Thyroid gland (tissue), 4 donors: Measurements from ENCODE around the gene LAMA4. TPM values are rescaled to one million over a fixed set of nuclear protein-coding genes. Genes with fewer than 3 reads are reported as not detected.
A peak's percentile ranks its signal among the peaks of the same experiment; 100 is the strongest.

Experiments used
- DNase-seq, 2 donors: peaks; one replicate each; pipeline ENCODE4 v3.0.0-alpha.2; 2019
- H3K27ac ChIP-seq, 3 donors: fragments of 200-600 bp; sonication (generic); 1 replicate in 2 of 3; 2 replicates in 1 of 3; pipeline ENCODE4 v1.5.1; 2016 to 2019; ENCODE audit warnings: mild to moderate bottlenecking in 1 of 3, moderate library complexity in 1 of 3
- H3K27me3 ChIP-seq: fragments of 200-600 bp; sonication (generic); one replicate; pipeline ENCODE4 v1.5.1; 2019
- H3K36me3 ChIP-seq, 2 donors: fragments of 200-600 bp; sonication (generic); one replicate each; pipeline ENCODE4 v1.5.1; 2016 to 2019
- H3K4me1 ChIP-seq, 2 donors: fragments of 200-600 bp; sonication (generic); one replicate each; pipeline ENCODE4 v1.5.1; 2017 to 2019
- H3K4me3 ChIP-seq, 3 donors: fragments of 200-600 bp; sonication (generic); replicated peaks in 1 of 3; 1 replicate in 2 of 3; 2 replicates in 1 of 3; pipeline ENCODE4 v1.5.1; 2016; ENCODE audit warnings: mild to moderate bottlenecking in 1 of 3
- H3K9me3 ChIP-seq: fragments of 200-600 bp; sonication (generic); one replicate; pipeline ENCODE4 v1.5.1; 2017
- POLR2A ChIP-seq, 2 donors: fragments of 450-650 bp; IDR thresholded peaks; one replicate each; pipeline ENCODE4 v1.6.1; 2017; ENCODE audit warnings: antibody characterized with exemption in 2 of 2, mild to moderate bottlenecking in 2 of 2, moderate library complexity in 1 of 2
- WGBS, 2 donors: methylation state at CpG; one replicate each; pipeline ENCODE4 v1.1.5; 2017; 5-methylcytosine and 5-hydroxymethylcytosine counted together
- intact Hi-C: fragments of 100-400 bp; cut with DNase I; formaldehyde crosslinking; loops from one replicate; pipeline ENCODE4 v1.15.1; 2023
- total RNA-seq, 4 donors: library from RNA; depleted of rRNA; stranded (reverse); fragments of >200 nt; gene quantifications; one replicate each; pipeline ENCODE4 v1.2.3, GENCODE V29; 2016
- TF ChIP-seq, protein P1 (sequence below), 6 experiments: fragments of 200-600 bp in 3 of 6; fragments of 450-650 bp in 3 of 6; sonication (generic) in 3 of 6; IDR thresholded peaks; one replicate each; pipeline ENCODE4 v1.5.1; 2016 to 2019; ENCODE audit warnings: antibody characterized with exemption in 6 of 6, mild to moderate bottlenecking in 2 of 6, inconsistent platforms in 1 of 6, moderate library complexity in 1 of 6

Gene LAMA4
- total RNA-seq, 4 donors from 2014 or later: 29.9 to 40.0 (median 35.3) TPM

DNA sequence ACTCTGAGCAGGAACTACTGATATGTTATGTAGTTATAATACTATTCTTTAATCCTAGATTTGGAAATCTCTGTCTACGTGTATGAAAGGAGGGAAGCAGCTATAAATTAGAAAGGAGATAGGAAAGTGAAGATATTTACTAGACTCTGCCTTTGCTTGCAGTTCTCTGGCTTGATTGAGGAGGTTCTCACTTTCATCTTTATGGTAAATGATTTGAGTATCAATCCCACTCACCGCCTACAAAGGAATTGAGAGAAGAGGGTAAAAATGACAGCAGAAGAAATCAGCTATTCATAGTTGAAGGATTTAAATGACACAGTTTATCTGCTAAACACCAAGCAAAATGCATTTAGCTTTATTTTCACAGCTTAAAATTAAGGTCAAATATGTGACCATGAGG lies 99.7 kb downstream of the LAMA4 start:
- Histone ChIP-seq H3K36me3 (no peaks in the 10 kb centered on the region), H3K27ac (no peak overlapping the region), H3K4me1 (no peaks in the 10 kb centered on the region), H3K9me3 (no peaks in the 10 kb centered on the region), H3K4me3 (no peak overlapping the region), H3K27me3 (no peaks in the 10 kb centered on the region)
- intact Hi-C loops: no loop called here
- TF ChIP-seq POLR2A (IDR thresholded peaks at IDR 0.05): no peak
- TF ChIP-seq, protein P1, sequence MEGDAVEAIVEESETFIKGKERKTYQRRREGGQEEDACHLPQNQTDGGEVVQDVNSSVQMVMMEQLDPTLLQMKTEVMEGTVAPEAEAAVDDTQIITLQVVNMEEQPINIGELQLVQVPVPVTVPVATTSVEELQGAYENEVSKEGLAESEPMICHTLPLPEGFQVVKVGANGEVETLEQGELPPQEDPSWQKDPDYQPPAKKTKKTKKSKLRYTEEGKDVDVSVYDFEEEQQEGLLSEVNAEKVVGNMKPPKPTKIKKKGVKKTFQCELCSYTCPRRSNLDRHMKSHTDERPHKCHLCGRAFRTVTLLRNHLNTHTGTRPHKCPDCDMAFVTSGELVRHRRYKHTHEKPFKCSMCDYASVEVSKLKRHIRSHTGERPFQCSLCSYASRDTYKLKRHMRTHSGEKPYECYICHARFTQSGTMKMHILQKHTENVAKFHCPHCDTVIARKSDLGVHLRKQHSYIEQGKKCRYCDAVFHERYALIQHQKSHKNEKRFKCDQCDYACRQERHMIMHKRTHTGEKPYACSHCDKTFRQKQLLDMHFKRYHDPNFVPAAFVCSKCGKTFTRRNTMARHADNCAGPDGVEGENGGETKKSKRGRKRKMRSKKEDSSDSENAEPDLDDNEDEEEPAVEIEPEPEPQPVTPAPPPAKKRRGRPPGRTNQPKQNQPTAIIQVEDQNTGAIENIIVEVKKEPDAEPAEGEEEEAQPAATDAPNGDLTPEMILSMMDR (IDR thresholded peaks at IDR 0.05): no peak
- 90 to 92% methylated on average over 2 of the region's 2 CpGs for WGBS, 2 donors
- DNase-seq: no peak

DNA sequence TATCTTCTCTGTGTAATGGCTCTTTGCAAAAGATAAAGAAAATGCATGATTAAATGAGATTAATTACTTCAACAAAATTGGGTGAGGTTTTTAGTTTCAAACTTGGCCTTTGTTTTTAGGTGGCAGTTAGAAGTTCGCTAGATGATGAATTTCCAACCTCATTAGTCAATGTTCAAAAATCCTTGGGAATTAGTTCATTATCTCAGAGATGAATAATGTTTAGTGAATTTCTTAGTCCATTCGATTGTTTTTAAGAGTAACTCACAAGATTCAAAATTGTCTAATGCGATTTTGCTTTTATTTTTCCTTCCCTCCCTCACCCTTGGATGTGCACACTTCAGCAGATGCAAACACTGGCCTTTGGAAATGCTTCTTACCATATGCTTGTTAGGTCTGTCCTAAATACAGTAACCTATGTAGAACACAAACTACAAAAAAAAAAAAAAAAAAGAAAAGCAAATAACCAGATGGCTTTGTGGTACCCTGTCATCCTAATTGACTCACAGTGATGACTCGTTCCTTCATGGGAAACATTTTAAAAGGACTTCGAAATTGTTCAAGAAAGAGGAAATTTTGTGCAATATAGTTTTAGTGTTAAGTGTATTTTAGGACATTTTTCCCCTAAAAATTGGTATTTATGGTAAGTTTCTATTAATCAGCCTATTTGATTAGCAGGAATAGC lies 100.3 kb downstream of the LAMA4 start:
- Histone ChIP-seq H3K9me3 (no peaks in the 10 kb centered on the region), H3K4me3 (no peak overlapping the region), H3K27me3 (no peaks in the 10 kb centered on the region), H3K27ac (no peak overlapping the region), H3K4me1 (no peaks in the 10 kb centered on the region), H3K36me3 (no peaks in the 10 kb centered on the region)
- DNase-seq: no peak
- 75 to 80% methylated on average over 5 of the region's 5 CpGs for WGBS, 2 donors
- intact Hi-C loops: no loop called here
- TF ChIP-seq POLR2A (IDR thresholded peaks at IDR 0.05): no peak
- TF ChIP-seq, protein P1 (IDR thresholded peaks at IDR 0.05): no peak

DNA sequence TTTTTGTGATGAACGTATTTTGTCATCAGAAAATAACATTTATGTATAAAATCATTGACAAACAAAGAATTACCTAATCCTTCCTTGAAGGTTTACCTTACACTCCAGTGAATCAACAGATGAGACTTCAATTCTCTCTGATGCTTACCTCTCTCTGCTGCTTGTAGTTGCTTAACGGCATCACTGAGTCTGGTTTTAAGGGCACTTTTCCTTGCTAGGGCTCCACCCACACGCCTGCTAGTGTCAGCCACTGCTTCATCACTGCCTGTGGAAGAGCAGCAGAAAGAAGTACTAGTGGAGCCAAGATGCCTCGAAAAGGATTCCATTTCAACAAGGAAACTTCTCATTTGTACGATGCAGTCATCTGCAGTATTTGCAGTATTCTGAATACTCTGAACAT lies 104.0 kb downstream of the LAMA4 start:
- intact Hi-C loops: no loop called here

DNA sequence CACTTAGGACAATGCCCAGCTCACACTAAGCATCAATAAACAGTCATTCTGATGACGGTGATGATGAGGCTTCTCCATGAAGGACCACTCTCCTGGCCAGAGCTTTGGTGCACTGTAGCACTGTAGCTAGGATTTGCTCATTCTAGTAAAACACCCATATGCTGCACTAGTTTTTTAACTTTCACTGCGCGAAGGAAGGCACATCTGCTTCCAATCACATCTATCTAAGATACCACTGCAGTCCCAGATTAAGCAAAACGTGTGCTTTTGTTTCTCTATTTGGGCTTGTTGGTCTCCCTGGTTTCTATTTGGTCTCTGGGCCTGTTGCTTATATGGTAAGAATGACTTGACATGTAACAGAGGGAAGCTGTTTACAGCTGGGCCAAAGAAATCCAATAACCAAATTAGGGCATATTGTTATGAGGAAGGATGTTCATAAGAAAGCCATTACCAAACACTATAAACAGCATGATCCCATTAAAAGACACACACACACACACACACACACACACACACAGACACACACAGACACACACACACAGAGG lies 104.6 kb downstream of the LAMA4 start:
- Histone ChIP-seq H3K27ac (no peak overlapping the region), H3K36me3 (no peaks in the 10 kb centered on the region), H3K9me3 (no peaks in the 10 kb centered on the region), H3K4me3 (no peak overlapping the region), H3K27me3 (no peaks in the 10 kb centered on the region), H3K4me1 (no peaks in the 10 kb centered on the region)
- TF ChIP-seq, protein P1 (IDR thresholded peaks at IDR 0.05): no peak
- no peak for TF ChIP-seq POLR2A (IDR thresholded peaks at IDR 0.05)
- no peak for DNase-seq
- 74 to 81% methylated on average over 4 of the region's 4 CpGs for WGBS, 2 donors
- intact Hi-C loops: no loop called here

More for the DNA sequence above, 104.0 kb downstream of the LAMA4 start:
- Histone ChIP-seq H3K9me3 (no peaks in the 10 kb centered on the region), H3K27ac (no peak overlapping the region), H3K4me1 (no peaks in the 10 kb centered on the region), H3K4me3 (no peak overlapping the region), H3K27me3 (no peaks in the 10 kb centered on the region), H3K36me3 (no peaks in the 10 kb centered on the region)
- DNase-seq: peak in 1 of 2 donors; percentile 17
- no peak for TF ChIP-seq POLR2A (IDR thresholded peaks at IDR 0.05)
- TF ChIP-seq, protein P1 (IDR thresholded peaks at IDR 0.05): no peak
- 41 to 45% methylated on average over 5 of the region's 5 CpGs for WGBS, 2 donors

DNA sequence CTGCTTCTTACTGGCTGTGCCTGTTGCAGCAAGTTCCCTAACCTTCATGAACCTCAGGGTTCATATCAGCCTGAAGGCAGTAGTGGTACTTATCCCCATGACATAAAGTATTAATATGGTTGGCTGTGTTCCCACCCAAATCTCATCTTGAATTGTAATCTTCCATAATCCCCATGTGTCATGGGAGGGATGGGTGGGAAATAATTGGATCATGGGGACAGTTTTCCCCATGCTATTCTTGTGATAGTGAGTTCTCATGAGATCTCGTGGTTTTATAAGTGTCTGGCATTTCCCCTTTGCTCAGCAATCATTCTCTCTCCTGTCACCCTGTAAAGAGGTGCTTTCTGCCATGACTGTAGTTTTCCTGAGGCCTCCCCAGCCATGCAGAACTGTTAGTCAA lies 105.1 kb downstream of the LAMA4 start:
- Histone ChIP-seq H3K9me3 (no peaks in the 10 kb centered on the region), H3K27ac (no peak overlapping the region), H3K4me1 (no peaks in the 10 kb centered on the region), H3K4me3 (no peak overlapping the region), H3K27me3 (no peaks in the 10 kb centered on the region), H3K36me3 (no peaks in the 10 kb centered on the region)
- intact Hi-C loops: no loop called here
- DNase-seq: no peak
- no peak for TF ChIP-seq POLR2A (IDR thresholded peaks at IDR 0.05)
- TF ChIP-seq, protein P1 (IDR thresholded peaks at IDR 0.05): no peak
- 23 to 63% methylated on average over 1 of the region's 1 CpG for WGBS, 2 donors
